K562 (cell line): Measurements from ENCODE around the gene NR1H2. TPM values are rescaled to one million over a fixed set of nuclear protein-coding genes. Genes with fewer than 3 reads are reported as not detected.
A peak's percentile ranks its signal among the peaks of the same experiment; 100 is the strongest.

ENCODE experiments used
- KDM4B ChIP-seq, 2 experiments: fragments of 450-650 bp in 1 of 2; sonication (generic) in 1 of 2; IDR thresholded peaks; 2 replicates each; pipeline ENCODE4 v1.6.1; 2016 to 2017; ENCODE audit warnings: borderline replicate concordance in 2 of 2, antibody characterized with exemption in 1 of 2, low read depth in 1 of 2, mild to moderate bottlenecking in 1 of 2
- MBD2 ChIP-seq: sonication (generic); IDR thresholded peaks from 2 replicates; pipeline ENCODE4 v1.6.1; 2016; ENCODE audit warnings: low read depth, borderline replicate concordance
- NR2C2 ChIP-seq, 2 experiments: fragments of 200-800 bp in 1 of 2; sonication (Bioruptor generic) in 1 of 2; sonication (generic) in 1 of 2; formaldehyde crosslinking in 1 of 2; IDR thresholded peaks; 2 replicates each; pipeline versions ENCODE4 v1.6.1 to v1.8.0; 2016 to 2022; ENCODE audit warnings: mild to moderate bottlenecking in 1 of 2, missing compliant biosample characterization in 1 of 2, missing genetic modification characterization in 1 of 2, missing genetic modification reagents in 1 of 2
- RBM22 ChIP-seq: fragments of 200-400 bp; formaldehyde crosslinking; IDR thresholded peaks from 2 replicates; pipeline ENCODE4 v1.6.1; 2018; ENCODE audit warnings: low read length, low read depth; ENCODE audit not compliant: poor library complexity, severe bottlenecking
- ZFX ChIP-seq: sonication (generic); formaldehyde crosslinking; IDR thresholded peaks from 2 replicates; pipeline ENCODE4 v1.8.0; 2022; ENCODE audit warnings: mild to moderate bottlenecking, missing genetic modification reagents, moderate library complexity
- ZNF431 ChIP-seq: sonication (generic); formaldehyde crosslinking; IDR thresholded peaks from 2 replicates; pipeline ENCODE4 v1.8.0; 2022; ENCODE audit warnings: mild to moderate bottlenecking, missing genetic modification reagents
- polyA plus RNA-seq, 8 experiments: library from polyadenylated mRNA; depleted of rRNA in 4 of 8; stranded (reverse) in 5 of 8; unstranded in 3 of 8; fragments of >200 nt; fragmentation: Nextera tagmentation in 2 of 8; fragmentation: Illumina TruSeq in 1 of 8; extraction: Ambion mirVana in 2 of 8; extraction: Trizol in 1 of 8; gene quantifications; 2 replicates each; pipeline versions ENCODE4 v1.2.1 to v1.2.3, GENCODE V29; 2011 to 2014; ENCODE audit warnings: inconsistent platforms in 1 of 8, missing spikeins in 1 of 8
- total RNA-seq, 7 experiments: library from RNA; depleted of rRNA in 6 of 7; stranded (reverse); fragments of >200 nt in 6 of 7; fragmentation: Illumina TruSeq in 2 of 7; extraction: Trizol in 2 of 7; gene quantifications; 2 replicates each; pipeline versions ENCODE4 v1.2.1 to v1.2.3, GENCODE V29; 2011 to 2021; ENCODE audit warnings: low replicate concordance in 1 of 7
- TF ChIP-seq, protein P1 (sequence below): sonication (generic); formaldehyde crosslinking; IDR thresholded peaks from 2 replicates; pipeline ENCODE4 v1.8.0; 2023; ENCODE audit warnings: missing genetic modification reagents, mild to moderate bottlenecking, borderline replicate concordance
- TF ChIP-seq, protein P2 (sequence below): sonication (generic); formaldehyde crosslinking; IDR thresholded peaks from 2 replicates; pipeline ENCODE4 v1.9.0; 2022; ENCODE audit warnings: mild to moderate bottlenecking, missing genetic modification reagents

Gene NR1H2
- total and polyA plus RNA-seq, 9 of the 15 experiments (the other 6 are each of a cell fraction or from before 2014, with no cell fraction given) = 0.11 to 73.8 (median 24.0) TPM

DNA sequence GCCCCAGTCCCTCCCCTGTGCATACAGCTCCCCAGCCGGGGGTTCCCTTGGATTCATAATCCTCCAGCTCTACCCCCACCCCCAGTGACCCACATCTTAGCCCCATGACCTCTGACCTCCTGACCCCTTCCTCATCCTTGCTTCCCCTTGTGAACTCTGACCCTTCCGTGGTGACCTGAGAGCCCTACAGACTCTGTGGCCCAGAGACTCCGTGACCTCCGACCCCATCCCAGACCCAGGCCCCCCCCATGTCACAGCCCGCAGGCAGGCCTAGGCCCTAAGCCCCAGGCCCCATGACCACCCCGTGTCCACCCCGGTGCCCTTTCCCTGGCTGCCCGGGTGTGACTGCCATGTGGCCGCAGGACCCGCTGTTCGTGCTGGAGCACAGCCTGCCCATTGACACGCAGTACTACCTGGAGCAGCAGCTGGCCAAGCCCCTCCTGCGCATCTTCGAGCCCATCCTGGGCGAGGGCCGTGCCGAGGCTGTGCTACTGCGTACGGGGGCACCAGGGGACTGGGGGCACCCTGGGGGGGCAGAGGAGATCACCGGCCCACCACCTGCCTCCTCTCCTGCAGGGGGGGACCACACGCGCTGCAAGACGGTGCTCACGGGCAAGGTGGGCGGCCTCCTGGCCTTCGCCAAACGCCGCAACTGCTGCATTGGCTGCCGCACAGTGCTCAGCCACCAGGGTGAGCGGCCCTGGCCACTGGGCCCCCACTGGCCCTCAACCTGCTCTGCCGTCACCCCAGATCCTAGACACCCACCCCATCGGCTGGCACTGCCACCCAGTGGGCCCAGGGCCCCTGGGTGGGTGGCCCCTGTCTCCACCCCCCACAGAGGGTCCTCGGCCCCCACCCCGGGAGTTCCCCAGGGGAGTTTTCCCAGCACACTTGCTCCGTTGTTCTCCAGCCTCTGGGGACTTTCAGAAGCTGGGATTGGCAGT, 40.0 kb downstream of the NR1H2 start (continued):
- TF ChIP-seq, protein P1, sequence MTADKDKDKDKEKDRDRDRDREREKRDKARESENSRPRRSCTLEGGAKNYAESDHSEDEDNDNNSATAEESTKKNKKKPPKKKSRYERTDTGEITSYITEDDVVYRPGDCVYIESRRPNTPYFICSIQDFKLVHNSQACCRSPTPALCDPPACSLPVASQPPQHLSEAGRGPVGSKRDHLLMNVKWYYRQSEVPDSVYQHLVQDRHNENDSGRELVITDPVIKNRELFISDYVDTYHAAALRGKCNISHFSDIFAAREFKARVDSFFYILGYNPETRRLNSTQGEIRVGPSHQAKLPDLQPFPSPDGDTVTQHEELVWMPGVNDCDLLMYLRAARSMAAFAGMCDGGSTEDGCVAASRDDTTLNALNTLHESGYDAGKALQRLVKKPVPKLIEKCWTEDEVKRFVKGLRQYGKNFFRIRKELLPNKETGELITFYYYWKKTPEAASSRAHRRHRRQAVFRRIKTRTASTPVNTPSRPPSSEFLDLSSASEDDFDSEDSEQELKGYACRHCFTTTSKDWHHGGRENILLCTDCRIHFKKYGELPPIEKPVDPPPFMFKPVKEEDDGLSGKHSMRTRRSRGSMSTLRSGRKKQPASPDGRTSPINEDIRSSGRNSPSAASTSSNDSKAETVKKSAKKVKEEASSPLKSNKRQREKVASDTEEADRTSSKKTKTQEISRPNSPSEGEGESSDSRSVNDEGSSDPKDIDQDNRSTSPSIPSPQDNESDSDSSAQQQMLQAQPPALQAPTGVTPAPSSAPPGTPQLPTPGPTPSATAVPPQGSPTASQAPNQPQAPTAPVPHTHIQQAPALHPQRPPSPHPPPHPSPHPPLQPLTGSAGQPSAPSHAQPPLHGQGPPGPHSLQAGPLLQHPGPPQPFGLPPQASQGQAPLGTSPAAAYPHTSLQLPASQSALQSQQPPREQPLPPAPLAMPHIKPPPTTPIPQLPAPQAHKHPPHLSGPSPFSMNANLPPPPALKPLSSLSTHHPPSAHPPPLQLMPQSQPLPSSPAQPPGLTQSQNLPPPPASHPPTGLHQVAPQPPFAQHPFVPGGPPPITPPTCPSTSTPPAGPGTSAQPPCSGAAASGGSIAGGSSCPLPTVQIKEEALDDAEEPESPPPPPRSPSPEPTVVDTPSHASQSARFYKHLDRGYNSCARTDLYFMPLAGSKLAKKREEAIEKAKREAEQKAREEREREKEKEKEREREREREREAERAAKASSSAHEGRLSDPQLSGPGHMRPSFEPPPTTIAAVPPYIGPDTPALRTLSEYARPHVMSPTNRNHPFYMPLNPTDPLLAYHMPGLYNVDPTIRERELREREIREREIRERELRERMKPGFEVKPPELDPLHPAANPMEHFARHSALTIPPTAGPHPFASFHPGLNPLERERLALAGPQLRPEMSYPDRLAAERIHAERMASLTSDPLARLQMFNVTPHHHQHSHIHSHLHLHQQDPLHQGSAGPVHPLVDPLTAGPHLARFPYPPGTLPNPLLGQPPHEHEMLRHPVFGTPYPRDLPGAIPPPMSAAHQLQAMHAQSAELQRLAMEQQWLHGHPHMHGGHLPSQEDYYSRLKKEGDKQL (CRISPR knock-in tag) = 0 out of 2 replicates have a peak, but pooled peaks have one; percentile 45
- 0 out of 2 replicates have a peak, but pooled peaks have one; percentile 8 for TF ChIP-seq MBD2
- no peak for TF ChIP-seq ZNF431 (CRISPR knock-in tag)
- peak; percentile 19; the same call in 1 of the 2 replicates for TF ChIP-seq ZFX (CRISPR knock-in tag)
- TF ChIP-seq, protein P2, sequence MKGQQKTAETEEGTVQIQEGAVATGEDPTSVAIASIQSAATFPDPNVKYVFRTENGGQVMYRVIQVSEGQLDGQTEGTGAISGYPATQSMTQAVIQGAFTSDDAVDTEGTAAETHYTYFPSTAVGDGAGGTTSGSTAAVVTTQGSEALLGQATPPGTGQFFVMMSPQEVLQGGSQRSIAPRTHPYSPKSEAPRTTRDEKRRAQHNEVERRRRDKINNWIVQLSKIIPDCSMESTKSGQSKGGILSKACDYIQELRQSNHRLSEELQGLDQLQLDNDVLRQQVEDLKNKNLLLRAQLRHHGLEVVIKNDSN (CRISPR knock-in tag) = peak; percentile 9; the same call in 1 of the 2 replicates
- TF ChIP-seq RBM22 = peak; percentile 12
- TF ChIP-seq KDM4B (IDR thresholded peaks at IDR 0.05; ENCODE audit: borderline replicate concordance in 2 of 2, low read depth in 1 of 2) = 0 out of 4 replicates have a peak, but pooled peaks of 1 of the 2 experiments have one; percentile 21
- peak; percentile 95 for TF ChIP-seq NR2C2 (CRISPR knock-in tag; IDR thresholded peaks at IDR 0.05)
- TF ChIP-seq NR2C2 (tag; IDR thresholded peaks at IDR 0.05) = peak; percentile 91
